Kidney capillary endothelial cell (primary cell): ENCODE data around the gene OXA1L.
"Not testable (repeated sequence)": the region's sequence is repeated elsewhere in the genome, so short reads cannot be mapped to it uniquely, and the experiment has no call there.

Experiments
- DNase-seq: peaks from one replicate; pipeline ENCODE4 v3.0.0-alpha.2; 2018; ENCODE audit warnings: low spot score

OXA1L gene

GRCh38 chr14:22801716-22802115, 35.2 kb downstream of the OXA1L start:
- DNase-seq = no peak

GRCh38 chr14:22802860-22803686, 36.6 kb downstream of the OXA1L start:
- DNase-seq = no peak

GRCh38 chr14:22803687-22803974, 37.1 kb downstream of the OXA1L start:
- DNase-seq = no peak

GRCh38 chr14:22805235-22805634, 38.7 kb downstream of the OXA1L start:
- not testable (repeated sequence) for DNase-seq

- DNase-seq = no peak
Observed at GRCh38 chr14:22807432-22808087, 41.1 kb downstream of the OXA1L start.

- no peak for DNase-seq
Observed at GRCh38 chr14:22808388-22809209, 42.1 kb downstream of the OXA1L start.

- no peak for DNase-seq
Observed at GRCh38 chr14:22811722-22812121, 45.2 kb downstream of the OXA1L start.

- DNase-seq = no peak
Observed at GRCh38 chr14:22812744-22813143, 46.3 kb downstream of the OXA1L start.

GRCh38 chr14:22813145-22813544, 46.7 kb downstream of the OXA1L start:
- no peak for DNase-seq

GRCh38 chr14:22814373-22814772, 47.9 kb downstream of the OXA1L start:
- no peak for DNase-seq

- no peak for DNase-seq
Observed at GRCh38 chr14:22814941-22815713, 48.6 kb downstream of the OXA1L start, which contains the start of gene SLC7A7. SLC7A7 (minus strand) TSS chr14:22815435; CDS start chr14:22813398, 2,037 bp downstream.

- peak; percentile 44 for DNase-seq
Observed at GRCh38 chr14:22819151-22819988, 52.9 kb downstream of the OXA1L start.

- DNase-seq = no peak
Observed at GRCh38 chr14:22820731-22821130, 54.2 kb downstream of the OXA1L start.

- no peak for DNase-seq
Observed at GRCh38 chr14:22821193-22822015, 54.9 kb downstream of the OXA1L start.

- no peak for DNase-seq
Observed at GRCh38 chr14:22822016-22822570, 55.6 kb downstream of the OXA1L start.
